CD14-positive monocyte (primary cell): ENCODE measurements around the gene TMEM214. TPM values are rescaled to one million over a fixed set of nuclear protein-coding genes. Genes with fewer than 3 reads are reported as not detected.

ENCODE experiments used
- DNase-seq, 3 donors: peaks; one replicate each; pipeline ENCODE4 v3.0.0-alpha.2; 2011 to 2022
- H2AFZ ChIP-seq: 2 replicates; pipeline ENCODE4 v1.6.0; 2012; ENCODE audit warnings: mild to moderate bottlenecking, low read depth, low read length, inconsistent platforms; ENCODE audit not compliant: insufficient read depth, poor library complexity, severe bottlenecking
- H3K27ac ChIP-seq, 2 donors: 1 replicate in 1 of 2; 2 replicates in 1 of 2; pipeline ENCODE4 v1.5.1; 2012 to 2013; ENCODE audit warnings: low read length in 2 of 2, control low read depth in 1 of 2, inconsistent platforms in 1 of 2, low read depth in 1 of 2, mild to moderate bottlenecking in 1 of 2
- H3K27me3 ChIP-seq, 2 donors: one replicate each; pipeline versions ENCODE4 v1.6.0 to v1.6.1; 2011 to 2013; ENCODE audit warnings: low read length in 2 of 2; ENCODE audit not compliant: control insufficient read depth in 2 of 2, insufficient read depth in 2 of 2
- H3K36me3 ChIP-seq, 2 donors: replicated peaks in 1 of 2; 1 replicate in 1 of 2; 2 replicates in 1 of 2; pipeline versions ENCODE4 v1.5.1 to v1.6.1; 2012 to 2013; ENCODE audit warnings: low read length in 2 of 2, control low read depth in 1 of 2, inconsistent platforms in 1 of 2, mild to moderate bottlenecking in 1 of 2; ENCODE audit not compliant: insufficient read depth in 2 of 2, control insufficient read depth in 1 of 2
- H3K4me1 ChIP-seq, 2 donors: 1 replicate in 1 of 2; 2 replicates in 1 of 2; pipeline versions ENCODE4 v1.5.1 to v1.6.1; 2012 to 2013; ENCODE audit warnings: low read length in 2 of 2, control low read depth in 1 of 2, inconsistent platforms in 1 of 2, mild to moderate bottlenecking in 1 of 2, moderate library complexity in 1 of 2; ENCODE audit not compliant: insufficient read depth in 2 of 2, control insufficient read depth in 1 of 2
- H3K4me2 ChIP-seq: replicated peaks from 2 replicates; pipeline ENCODE3; 2012; ENCODE audit warnings: low read length, moderate library complexity, mild to moderate bottlenecking; ENCODE audit not compliant: poor library complexity, severe bottlenecking; ENCODE audit errors: extremely low read depth
- H3K4me3 ChIP-seq, 3 experiments: fragments of 200-600 bp in 1 of 3; sonication (generic) in 1 of 3; replicated peaks in 1 of 3; 1 replicate in 2 of 3; 2 replicates in 1 of 3; pipeline ENCODE4 v1.5.1; 2011 to 2013; ENCODE audit warnings: low read length in 3 of 3, mild to moderate bottlenecking in 3 of 3, control low read depth in 2 of 3, low read depth in 2 of 3, inconsistent platforms in 1 of 3, moderate library complexity in 1 of 3
- H3K79me2 ChIP-seq: 2 replicates; pipeline ENCODE4 v1.6.0; 2012; ENCODE audit warnings: mild to moderate bottlenecking, control low read depth, inconsistent platforms, low read length, moderate library complexity; ENCODE audit not compliant: insufficient read depth
- H3K9ac ChIP-seq: 2 replicates; pipeline ENCODE4 v1.6.0; 2017; ENCODE audit warnings: low read length, mild to moderate bottlenecking; ENCODE audit not compliant: insufficient read depth, poor library complexity, severe bottlenecking
- H3K9me3 ChIP-seq, 2 donors: replicated peaks in 1 of 2; 1 replicate in 1 of 2; 2 replicates in 1 of 2; pipeline versions ENCODE4 v1.5.1 to v1.6.1; 2012 to 2013; ENCODE audit warnings: low read length in 2 of 2, control low read depth in 1 of 2; ENCODE audit not compliant: control insufficient read depth in 1 of 2, insufficient read depth in 1 of 2
- H4K20me1 ChIP-seq: 2 replicates; pipeline ENCODE4 v1.6.0; 2012; ENCODE audit warnings: mild to moderate bottlenecking, low read length, control low read depth, moderate library complexity; ENCODE audit not compliant: insufficient read depth
- H3K27ac Mint-ChIP-seq, 7 donors: one replicate each; pipeline ENCODE4 v1.8.0; 2020; ENCODE audit warnings: mild to moderate bottlenecking in 7 of 7, mixed read lengths in 7 of 7, moderate library complexity in 6 of 7, inconsistent platforms in 2 of 7
- H3K27me3 Mint-ChIP-seq, 3 donors: one replicate each; pipeline ENCODE4 v1.8.0; 2021 to 2022; ENCODE audit warnings: low read depth in 3 of 3, mild to moderate bottlenecking in 3 of 3, mixed read lengths in 3 of 3, moderate library complexity in 3 of 3, inconsistent platforms in 1 of 3
- H3K36me3 Mint-ChIP-seq, 2 donors: one replicate each; pipeline ENCODE4 v1.8.0; 2020; ENCODE audit warnings: mixed read lengths in 2 of 2, inconsistent platforms in 1 of 2, mild to moderate bottlenecking in 1 of 2
- H3K4me1 Mint-ChIP-seq: one replicate; pipeline ENCODE4 v1.8.0; 2020; ENCODE audit warnings: mild to moderate bottlenecking, mixed read lengths
- H3K4me3 Mint-ChIP-seq, 2 donors: one replicate each; pipeline ENCODE4 v1.8.0; 2020; ENCODE audit warnings: mild to moderate bottlenecking in 2 of 2, mixed read lengths in 2 of 2, moderate library complexity in 1 of 2
- H3K9me3 Mint-ChIP-seq, 7 donors: one replicate each; pipeline ENCODE4 v1.8.0; 2020 to 2022; ENCODE audit warnings: mixed read lengths in 7 of 7, mild to moderate bottlenecking in 6 of 7, moderate library complexity in 6 of 7, inconsistent platforms in 2 of 7
- WGBS: methylation state at CpG from one replicate; pipeline ENCODE4 v1.1.5; 2013; ENCODE audit warnings: missing lambda C conversion rate; ENCODE audit not compliant: insufficient coverage; 5-methylcytosine and 5-hydroxymethylcytosine counted together
- intact Hi-C, 2 donors: fragments of 100-400 bp; cut with micrococcal nuclease; formaldehyde crosslinking; loops; one replicate each; pipeline versions ENCODE4 v1.15.0 to v1.15.1; 2023
- polyA plus RNA-seq, 3 donors: library from polyadenylated mRNA; depleted of rRNA in 1 of 3; unstranded in 2 of 3; stranded (reverse) in 1 of 3; fragments of 300-500 nt in 2 of 3; fragments of >200 nt in 1 of 3; fragmentation: Illumina TruSeq in 2 of 3; gene quantifications; 1 replicate in 2 of 3; 2 replicates in 1 of 3; pipeline ENCODE4 v1.2.3, GENCODE V29; 2012 to 2021
- TF ChIP-seq, protein P1 (sequence below): fragments of 200-600 bp; IDR thresholded peaks from one replicate; pipeline ENCODE4 v1.8.0; 2022; ENCODE audit warnings: antibody characterized with exemption, mild to moderate bottlenecking

TMEM214 gene
- polyA plus RNA-seq, 3 donors = 18.3 to 61.7 (median 26.9) TPM

DNA sequence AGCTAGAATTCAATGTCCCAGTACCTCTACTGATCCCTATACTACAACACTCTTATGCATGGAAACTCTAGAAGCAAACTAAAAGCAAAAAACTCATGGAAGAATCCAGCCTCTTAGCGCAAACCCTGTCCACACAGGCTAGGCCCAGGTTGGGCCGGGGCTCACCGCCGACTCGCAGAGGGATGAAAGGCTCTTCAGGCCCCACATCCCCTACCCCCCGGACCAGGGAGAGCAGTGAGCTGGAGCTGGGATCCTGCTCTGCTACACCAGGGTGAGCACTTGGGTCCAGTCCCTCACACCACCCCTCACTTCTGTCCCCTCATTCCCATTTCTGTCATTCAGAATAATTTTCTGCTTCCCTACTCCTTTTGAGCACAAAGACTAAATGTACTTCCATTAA lies 36.7 kb downstream of the TMEM214 start:
- H2AFZ ChIP-seq = no peak overlapping the region
- WGBS = 96% methylated on average over 6 of the region's 6 CpGs
- Mint-ChIP-seq H3K9me3 (no peaks in the 10 kb centered on the region), H3K36me3 (peaks cover 39 to 48% of the 10 kb centered on the region in 2 donors), H3K27ac (peak overlapping the region in 3 of 7 donors; percentile 23 to 57 (median 57)), H3K4me3 (no peak overlapping the region), H3K4me1 (peaks cover 37% of the 10 kb centered on the region), H3K27me3 (no peaks in the 10 kb centered on the region)
- H4K20me1 ChIP-seq = peaks cover 15% of the 10 kb centered on the region
- H3K4me2 ChIP-seq = no peak overlapping the region
- no peak overlapping the region for H3K4me3 ChIP-seq
- H3K27ac ChIP-seq = peak overlapping the region in 1 of 2 donors; percentile 96
- peaks cover 25 to 34% of the 10 kb centered on the region in 2 donors for H3K4me1 ChIP-seq
- no peak for DNase-seq
- TF ChIP-seq, protein P1, sequence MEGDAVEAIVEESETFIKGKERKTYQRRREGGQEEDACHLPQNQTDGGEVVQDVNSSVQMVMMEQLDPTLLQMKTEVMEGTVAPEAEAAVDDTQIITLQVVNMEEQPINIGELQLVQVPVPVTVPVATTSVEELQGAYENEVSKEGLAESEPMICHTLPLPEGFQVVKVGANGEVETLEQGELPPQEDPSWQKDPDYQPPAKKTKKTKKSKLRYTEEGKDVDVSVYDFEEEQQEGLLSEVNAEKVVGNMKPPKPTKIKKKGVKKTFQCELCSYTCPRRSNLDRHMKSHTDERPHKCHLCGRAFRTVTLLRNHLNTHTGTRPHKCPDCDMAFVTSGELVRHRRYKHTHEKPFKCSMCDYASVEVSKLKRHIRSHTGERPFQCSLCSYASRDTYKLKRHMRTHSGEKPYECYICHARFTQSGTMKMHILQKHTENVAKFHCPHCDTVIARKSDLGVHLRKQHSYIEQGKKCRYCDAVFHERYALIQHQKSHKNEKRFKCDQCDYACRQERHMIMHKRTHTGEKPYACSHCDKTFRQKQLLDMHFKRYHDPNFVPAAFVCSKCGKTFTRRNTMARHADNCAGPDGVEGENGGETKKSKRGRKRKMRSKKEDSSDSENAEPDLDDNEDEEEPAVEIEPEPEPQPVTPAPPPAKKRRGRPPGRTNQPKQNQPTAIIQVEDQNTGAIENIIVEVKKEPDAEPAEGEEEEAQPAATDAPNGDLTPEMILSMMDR = no peak
- H3K9ac ChIP-seq = no peak overlapping the region
- peaks cover 21 to 52% of the 10 kb centered on the region in 2 donors for H3K36me3 ChIP-seq
- H3K9me3 ChIP-seq = no peaks in the 10 kb centered on the region
- intact Hi-C loops = no loop called here
- H3K79me2 ChIP-seq = peaks cover 24% of the 10 kb centered on the region
- H3K27me3 ChIP-seq = no peaks in the 10 kb centered on the region

DNA sequence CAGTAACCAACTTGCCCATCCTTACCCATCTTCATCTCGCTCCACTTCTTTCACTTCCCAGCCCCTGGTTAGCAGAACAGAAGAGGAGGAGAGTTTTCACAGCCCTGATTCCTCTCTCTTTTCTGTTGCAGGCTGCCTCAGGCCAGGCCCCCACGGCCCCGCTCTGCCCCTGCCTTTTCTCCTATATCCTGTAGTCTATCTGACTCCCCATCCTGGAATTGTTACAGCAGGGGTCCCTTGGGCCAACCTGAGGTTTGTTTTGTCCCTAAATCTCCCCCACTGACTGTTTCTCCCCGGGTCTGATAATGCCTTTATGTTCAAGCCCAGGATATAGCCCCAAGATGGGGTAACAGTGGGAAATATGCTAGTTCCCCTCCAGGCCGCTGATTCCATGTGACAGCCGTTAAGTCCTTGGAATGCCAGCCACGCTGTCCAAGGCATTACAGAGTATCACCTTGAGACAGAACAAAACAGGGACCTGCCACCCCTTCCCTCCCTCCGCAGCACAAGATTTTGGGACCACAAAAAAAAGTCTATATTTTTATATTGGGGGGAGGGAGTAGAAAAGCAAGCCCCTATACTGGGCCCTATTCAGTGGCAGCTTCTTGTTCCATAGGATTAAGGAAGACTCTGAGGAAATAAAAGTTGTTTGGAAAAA lies 37.3 kb downstream of the TMEM214 start:
- H3K27me3 Mint-ChIP-seq = no peaks in the 10 kb centered on the region
- Histone ChIP-seq H2AFZ (no peak overlapping the region), H3K27me3 (no peaks in the 10 kb centered on the region), H3K4me1 (peaks cover 32 to 41% of the 10 kb centered on the region in 2 donors), H3K36me3 (peaks cover 21 to 51% of the 10 kb centered on the region in 2 donors), H3K4me3 (peak overlapping the region in 1 of 3 experiments; percentile 97), H3K27ac (peak overlapping the region in 1 of 2 donors; percentile 96), H4K20me1 (peaks cover 15% of the 10 kb centered on the region), H3K9ac (no peak overlapping the region), H3K79me2 (peaks cover 24% of the 10 kb centered on the region), H3K9me3 (no peaks in the 10 kb centered on the region), H3K4me2 (peak overlapping the region; percentile 89)
- 83% methylated on average over 2 of the region's 8 CpGs for WGBS
- H3K27ac Mint-ChIP-seq = peak overlapping the region in 6 of 7 donors; percentile 50 to 98 (median 75)
- H3K9me3 Mint-ChIP-seq = peaks cover 0 to under 1% (median 0%) of the 10 kb centered on the region in 7 donors
- no peak overlapping the region for H3K4me3 Mint-ChIP-seq
- TF ChIP-seq, protein P1 = no peak
- intact Hi-C loops = loop anchor here (5.0 kb wide), 1 partner anchor 38 kb away; the partner anchor contains the start of gene TMEM214 (in 2 of the 2)
- peaks cover 44% of the 10 kb centered on the region for H3K4me1 Mint-ChIP-seq
- H3K36me3 Mint-ChIP-seq = peaks cover 36 to 42% of the 10 kb centered on the region in 2 donors
- no peak for DNase-seq
